GM12878 (cell line): ENCODE results near the gene AKR1C4. TPM values are rescaled to one million over a fixed set of nuclear protein-coding genes. Genes with fewer than 3 reads are reported as not detected.
"Not testable (repeated sequence)": the region's sequence is repeated elsewhere in the genome, so short reads cannot be mapped to it uniquely, and the experiment has no call there.

ENCODE experiments used
- ATAC-seq: fragments of 200-7000 bp; cut with Tn5 transposase; 3 replicates; pipeline ENCODE4 v1.9.1; 2020; ENCODE audit warnings: mild to moderate bottlenecking, moderate library complexity
- BruUV-seq: library from RNA; stranded (reverse); fragments of 400-500 nt; replicated peaks from 2 replicates; lab custom pipeline; 2021; lab: Mats Ljungman, UMichigan
- CTCF ChIA-PET: fragments of 300-600 bp; sonication (Branson Sonifier 250); formaldehyde crosslinking; extraction: SDS; loops from one replicate; lab custom pipeline; 2021; ENCODE audit warnings: inconsistent platforms; lab: Yijun Ruan, JAX
- POLR2A ChIA-PET: fragments of 350-600 bp; formaldehyde crosslinking; extraction: SDS; loops from one replicate; lab custom pipeline; 2021; ENCODE audit warnings: inconsistent platforms; lab: Charles Lee
- RAD21 ChIA-PET: fragments of 300-600 bp; sonication (Branson Sonifier 250); formaldehyde crosslinking; loops from one replicate; lab custom pipeline; 2023; ENCODE audit warnings: antibody characterized with exemption; ENCODE audit not compliant: unreplicated experiment; lab: Charles Lee
- SMC1A ChIA-PET: fragments of 300-600 bp; sonication (Branson Sonifier 250); formaldehyde crosslinking; loops from one replicate; lab custom pipeline; 2023; ENCODE audit not compliant: unreplicated experiment, uncharacterized antibody; lab: Charles Lee
- DNase-seq: peaks from one replicate; pipeline ENCODE4 v3.0.0-alpha.2; 2011; ENCODE audit warnings: low read depth, low spot score
- FAIRE-seq: peaks from 3 replicates; lab custom pipeline; 2011; peaks lifted over from hg19 to GRCh38; lab: Jason Lieb, UNC
- H2AFZ ChIP-seq: 2 replicates; pipeline ENCODE4 v1.6.0; 2011; ENCODE audit warnings: low read depth, low read length, control low read depth; ENCODE audit not compliant: control insufficient read depth
- H3K27ac ChIP-seq: 2 replicates; pipeline ENCODE4 v1.5.1; 2011; ENCODE audit warnings: control low read depth; ENCODE audit not compliant: control insufficient read depth, insufficient read depth
- H3K27me3 ChIP-seq, 2 experiments: replicated peaks in 1 of 2; 2 replicates each; pipeline versions ENCODE4 v1.6.0 to v1.6.1; 2011; ENCODE audit warnings: low read length in 1 of 2; ENCODE audit not compliant: control insufficient read depth in 2 of 2, insufficient read depth in 2 of 2
- H3K36me3 ChIP-seq, 2 experiments: 2 replicates each; pipeline ENCODE4 v1.5.1; 2011; ENCODE audit warnings: low read length in 1 of 2; ENCODE audit not compliant: control insufficient read depth in 2 of 2, insufficient read depth in 2 of 2
- H3K4me1 ChIP-seq: 2 replicates; pipeline ENCODE4 v1.6.1; 2011; ENCODE audit warnings: mild to moderate bottlenecking, low read length, moderate library complexity, mixed read lengths; ENCODE audit not compliant: control insufficient read depth, insufficient read depth
- H3K4me2 ChIP-seq: 2 replicates; pipeline ENCODE4 v1.6.0; 2011; ENCODE audit warnings: control low read depth; ENCODE audit not compliant: control insufficient read depth, insufficient read depth
- H3K4me3 ChIP-seq: fragments of 200-600 bp; sonication (generic); 2 replicates; pipeline ENCODE4 v1.5.1; 2016
- H3K79me2 ChIP-seq: 2 replicates; pipeline ENCODE4 v1.6.0; 2011; ENCODE audit warnings: low read length; ENCODE audit not compliant: control insufficient read depth, insufficient read depth
- H3K9ac ChIP-seq: 2 replicates; pipeline ENCODE4 v1.8.0; 2011; ENCODE audit warnings: low read length, control low read depth, mixed read lengths; ENCODE audit not compliant: control insufficient read depth, insufficient read depth
- H3K9me3 ChIP-seq: replicated peaks from 3 replicates; pipeline ENCODE4 v1.5.1; 2011; ENCODE audit warnings: mild to moderate bottlenecking, low read length; ENCODE audit not compliant: control insufficient read depth, insufficient read depth
- H4K20me1 ChIP-seq: 2 replicates; pipeline ENCODE4 v1.6.0; 2011; ENCODE audit not compliant: control insufficient read depth, insufficient read depth
- JUNB ChIP-seq: IDR thresholded peaks from 2 replicates; pipeline ENCODE4 v1.6.1; 2016; ENCODE audit warnings: antibody characterized with exemption, mild to moderate bottlenecking
- MYC ChIP-seq: IDR thresholded peaks from 2 replicates; pipeline ENCODE4 v1.6.1; 2011; ENCODE audit warnings: mild to moderate bottlenecking, low read length, moderate library complexity, inconsistent platforms; ENCODE audit not compliant: insufficient read depth, insufficient replicate concordance, insufficient read length, severe bottlenecking
- RAD21 ChIP-seq: IDR thresholded peaks from 2 replicates; pipeline ENCODE4 v1.6.1; 2011; ENCODE audit warnings: mild to moderate bottlenecking, low read depth, low read length, moderate library complexity; ENCODE audit not compliant: insufficient read depth
- SMARCA5 ChIP-seq: fragments of 450-650 bp; IDR thresholded peaks from 2 replicates; pipeline ENCODE4 v1.6.1; 2017; ENCODE audit warnings: mild to moderate bottlenecking
- SREBF1 ChIP-seq: IDR thresholded peaks from 2 replicates; pipeline ENCODE4 v1.6.1; 2012; ENCODE audit warnings: mild to moderate bottlenecking, low read length
- USF2 ChIP-seq: IDR thresholded peaks from 2 replicates; pipeline ENCODE4 v1.6.1; 2011; ENCODE audit warnings: low read depth, low read length, improper control_type of control experiment, borderline replicate concordance
- WGBS: methylation state at CpG from one replicate; pipeline ENCODE4 v1.1.6; 2016; ENCODE audit warnings: low lambda C conversion rate; ENCODE audit not compliant: insufficient replicate concordance, insufficient coverage; ENCODE audit errors: missing lambda C conversion rate; 5-methylcytosine and 5-hydroxymethylcytosine counted together
- in situ Hi-C: fragments of 300-500 bp; cut with MboI; formaldehyde crosslinking; loops from 9 replicates; pipeline ENCODE4 v1.14.3; 2018; ENCODE audit warnings: mixed read lengths
- intact Hi-C: fragments of 100-400 bp; cut with micrococcal nuclease; formaldehyde crosslinking; loops from one replicate; pipeline ENCODE4 v1.14.2; 2022; ENCODE audit not compliant: unreplicated experiment
- polyA plus RNA-seq, 11 experiments: library from polyadenylated mRNA; depleted of rRNA in 4 of 11; unstranded in 6 of 11; stranded (reverse) in 5 of 11; fragments of >200 nt; fragmentation: Nextera tagmentation in 4 of 11; fragmentation: Illumina TruSeq in 1 of 11; extraction: Ambion mirVana in 4 of 11; extraction: Trizol in 1 of 11; gene quantifications; 1 replicate in 1 of 11; 2 replicates in 10 of 11; pipeline versions ENCODE4 v1.2.1 to v1.2.3, GENCODE V29; 2011 to 2016; ENCODE audit warnings: inconsistent platforms in 2 of 11, missing spikeins in 2 of 11, low read depth in 1 of 11
- total RNA-seq, 4 experiments: library from RNA; depleted of rRNA in 3 of 4; stranded (reverse); fragments of >200 nt in 3 of 4; fragmentation: Illumina TruSeq in 1 of 4; extraction: Trizol in 1 of 4; gene quantifications; 2 replicates each; pipeline versions ENCODE4 v1.2.1 to v1.2.3, GENCODE V29; 2013 to 2021

AKR1C4 gene
- total and polyA plus RNA-seq, 10 of the 15 experiments (the other 5 are each of a cell fraction or from before 2014, with no cell fraction given): 0.20 TPM; not detected in 9

GRCh38 chr10:5254488-5254887 lies 57.9 kb downstream of the AKR1C4 start (continued):
- TF ChIP-seq MYC (no peak), SREBF1 (no peak), SMARCA5 (no peak), RAD21 (no peak), JUNB (no peak), USF2 (no peak)

DNA sequence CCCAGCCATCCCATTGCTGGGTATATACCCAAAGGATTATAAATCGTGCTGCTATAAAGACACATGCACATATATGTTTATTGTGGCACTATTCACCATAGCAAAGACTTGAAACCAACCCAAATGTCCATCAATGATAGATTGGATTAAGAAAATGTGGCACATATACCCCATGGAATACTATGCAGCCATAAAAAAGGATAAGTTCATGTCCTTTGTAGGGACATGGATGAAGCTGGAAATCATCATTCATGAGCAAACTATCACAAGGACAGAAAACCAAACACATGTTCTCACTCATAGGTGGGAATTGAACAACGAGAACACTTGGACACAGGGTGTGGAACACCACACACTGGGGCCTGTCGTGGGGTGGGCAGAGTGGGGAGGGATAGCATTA lies 61.1 kb downstream of the AKR1C4 start:
- H3K27ac ChIP-seq, SMC1A ChIA-PET, BruUV-seq, RAD21 ChIA-PET, H4K20me1 ChIP-seq, H3K79me2 ChIP-seq, H3K9me3 ChIP-seq, H3K4me2 ChIP-seq, ATAC-seq, CTCF ChIA-PET, intact Hi-C loops, H3K9ac ChIP-seq, H3K27me3 ChIP-seq, POLR2A ChIA-PET, in situ Hi-C loops, H3K4me1 ChIP-seq, H3K36me3 ChIP-seq, FAIRE-seq, DNase-seq, H2AFZ ChIP-seq, H3K4me3 ChIP-seq: not testable (repeated sequence)
- WGBS: 36% methylated on average over 3 of the region's 3 CpGs
